ENCODE measurements around the gene MYOC. TPM values are rescaled to one million over a fixed set of nuclear protein-coding genes. Genes with fewer than 3 reads are reported as not detected.

MYOC gene
- total RNA-seq, 1 experiment from 2014 or later, result not detected

- no peak for TF ChIP-seq CTCF (conservative IDR thresholded peaks at IDR 0.05)
- H4K5ac ChIP-seq (ENCODE audit: insufficient read length, low read depth, low read length), result no peak overlapping the region
- no peak overlapping the region for H2BK5ac ChIP-seq (ENCODE audit: insufficient read length, low read length)
- no peak for DNase-seq
- H2AFZ ChIP-seq (ENCODE audit: low read length), result no peak overlapping the region
- no peak overlapping the region for H2BK15ac ChIP-seq (ENCODE audit: low read depth, low read length)
- no peaks in the 10 kb centered on the region for H3K79me2 ChIP-seq (ENCODE audit: insufficient read depth, low read length)
- no peaks in the 10 kb centered on the region for H3K27me3 ChIP-seq (ENCODE audit: insufficient read depth, low read length)
- H3K9me3 Mint-ChIP-seq, result no peaks in the 10 kb centered on the region
- no peaks in the 10 kb centered on the region for H3K4me1 ChIP-seq (ENCODE audit: insufficient read depth, low read length)
- H4K20me1 ChIP-seq (ENCODE audit: control insufficient read depth, insufficient read depth, insufficient read length), result no peaks in the 10 kb centered on the region
- H3K4me3 Mint-ChIP-seq, result no peak overlapping the region
- H2BK12ac ChIP-seq (ENCODE audit: insufficient read length, low read depth, low read length), result no peak overlapping the region
- no peak overlapping the region for H3K14ac ChIP-seq (ENCODE audit: insufficient read depth, low read length)
- H3K36me3 Mint-ChIP-seq (ENCODE audit: insufficient read depth in 1 of 3, low read depth in 3 of 3), result peaks cover 48 to 84% (median 72%) of the 10 kb centered on the region in 3 experiments
- no peak overlapping the region for H3K4ac ChIP-seq (ENCODE audit: low read depth, low read length)
- WGBS (ENCODE audit: extremely low coverage, insufficient read length, low lambda C conversion rate), result no CpG with 5 or more reads among the region's 9 CpGs
- H4K8ac ChIP-seq (replicated peaks; ENCODE audit: insufficient read length, low read depth, low read length), result no peak overlapping the region
- peak overlapping the region in 1 of 3 experiments; percentile 68; a peak in 2 of 7 replicates for H3K27ac Mint-ChIP-seq
- H3K18ac ChIP-seq (ENCODE audit: insufficient read length, low read depth, low read length), result no peak overlapping the region
- H3K27me3 Mint-ChIP-seq (ENCODE audit: low read depth), result no peaks in the 10 kb centered on the region
- H3K4me2 ChIP-seq (ENCODE audit: insufficient read depth, insufficient read length, low read length), result no peak overlapping the region
- no peak overlapping the region for H2BK120ac ChIP-seq (ENCODE audit: low read depth, low read length, poor library complexity, severe bottlenecking)
- no peak overlapping the region for H3K27ac ChIP-seq (ENCODE audit: insufficient read length, low read depth, low read length)
- no peaks in the 10 kb centered on the region for H3K9me3 ChIP-seq (ENCODE audit: control insufficient read depth, low read depth, low read length)
- H4K91ac ChIP-seq (ENCODE audit: insufficient read length, low read depth, low read length), result no peak overlapping the region
- H3K23me2 ChIP-seq (ENCODE audit: insufficient read length, low read depth, low read length, poor library complexity, severe bottlenecking), result no peaks in the 10 kb centered on the region
- H3K79me1 ChIP-seq (ENCODE audit: insufficient read depth, low read depth, low read length, poor library complexity, severe bottlenecking), result no peaks in the 10 kb centered on the region
- no peak overlapping the region for H3K23ac ChIP-seq (ENCODE audit: insufficient read length, low read depth, low read length)
- H2BK20ac ChIP-seq (ENCODE audit: low read depth, low read length, poor library complexity, severe bottlenecking), result no peak overlapping the region
- no peak overlapping the region for H3K9ac ChIP-seq (ENCODE audit: extremely low read depth, insufficient read length, low read length)
- H2AK5ac ChIP-seq (ENCODE audit: insufficient read length, low read length), result no peak overlapping the region
- H3K56ac ChIP-seq (ENCODE audit: insufficient read length, low read depth, low read length), result no peak overlapping the region
- peaks cover 0 to 4% of the 10 kb centered on the region in 2 experiments; a peak in 1 of 4 replicates for H3K4me1 Mint-ChIP-seq
- H3T11ph ChIP-seq (ENCODE audit: low read length), result no peak overlapping the region
These were observed 66.8 kb downstream of the MYOC start for GRCh38 chr1:171585715-171586114.

Other genes starting within 250 kb of the MYOC start
- 256 and 267 TPM in 2 replicates for gene PRRC2C, start 167.2 kb downstream of the MYOC start, total RNA-seq (2021)
- gene MYOCOS, start 30.4 kb downstream of the MYOC start, total RNA-seq (2021), result 0.13 TPM in 1 of 2 replicates, not detected in the other
- gene VAMP4, start 89.4 kb upstream of the MYOC start, total RNA-seq (2021), result 4.2 and 4.4 TPM in 2 replicates
- gene METTL13, start 129.0 kb upstream of the MYOC start, total RNA-seq (2021), result 64.5 and 66.7 TPM in 2 replicates
- gene DNM3, start 188.8 kb upstream of the MYOC start, total RNA-seq (2021), result 2.7 and 3.3 TPM in 2 replicates